Measurements from ENCODE around the gene MARCHF6.
"Not testable (repeated sequence)": the region's sequence is repeated elsewhere in the genome, so short reads cannot be mapped to it uniquely, and the experiment has no call there.

The MARCHF6 gene

DNA sequence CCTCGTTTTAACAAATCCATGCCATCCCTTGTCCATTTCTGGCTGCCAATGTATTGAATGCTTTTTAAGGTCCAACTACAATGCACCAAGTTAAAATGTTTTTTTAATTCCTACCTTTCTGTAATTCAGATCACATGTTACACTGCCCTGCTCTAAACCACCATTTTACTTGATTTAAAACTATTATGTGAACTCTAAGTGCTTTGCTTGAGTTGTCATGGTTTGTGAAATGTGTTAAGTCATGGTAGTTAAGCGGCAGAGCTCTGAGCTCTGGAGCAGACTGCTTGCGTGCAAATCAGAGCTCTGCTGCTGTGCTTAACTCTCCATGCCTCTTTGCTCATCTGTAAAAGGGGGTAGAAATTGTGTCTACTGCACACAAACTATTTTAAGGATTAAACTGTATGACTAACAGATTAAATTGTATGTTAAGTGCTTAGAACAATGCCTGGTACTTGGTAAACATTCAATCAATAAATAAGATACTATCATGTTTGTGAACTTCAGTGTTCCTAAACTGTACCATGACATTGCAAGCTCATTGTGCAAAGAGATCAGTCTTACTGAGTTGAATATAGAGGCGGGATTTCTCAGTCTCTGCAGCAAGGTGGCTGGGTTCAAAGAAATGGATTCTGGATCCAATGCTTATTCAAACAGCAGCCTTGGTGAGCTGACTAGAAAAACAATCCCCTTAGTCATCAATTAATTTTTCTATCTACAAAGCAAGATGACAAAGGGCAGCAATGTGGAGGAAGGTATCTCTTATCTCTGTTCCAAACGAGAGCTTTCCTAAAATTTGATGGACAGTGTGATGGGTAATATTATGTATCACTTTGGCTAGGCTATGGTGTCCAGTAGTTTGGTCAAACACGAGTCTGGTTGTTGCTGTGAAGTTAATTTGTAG lies 29.7 kb upstream of the MARCHF6 start:
- no peak for DNase-seq (ENCODE audit: low read depth in 2 of 2, low spot score in 1 of 2)

DNA sequence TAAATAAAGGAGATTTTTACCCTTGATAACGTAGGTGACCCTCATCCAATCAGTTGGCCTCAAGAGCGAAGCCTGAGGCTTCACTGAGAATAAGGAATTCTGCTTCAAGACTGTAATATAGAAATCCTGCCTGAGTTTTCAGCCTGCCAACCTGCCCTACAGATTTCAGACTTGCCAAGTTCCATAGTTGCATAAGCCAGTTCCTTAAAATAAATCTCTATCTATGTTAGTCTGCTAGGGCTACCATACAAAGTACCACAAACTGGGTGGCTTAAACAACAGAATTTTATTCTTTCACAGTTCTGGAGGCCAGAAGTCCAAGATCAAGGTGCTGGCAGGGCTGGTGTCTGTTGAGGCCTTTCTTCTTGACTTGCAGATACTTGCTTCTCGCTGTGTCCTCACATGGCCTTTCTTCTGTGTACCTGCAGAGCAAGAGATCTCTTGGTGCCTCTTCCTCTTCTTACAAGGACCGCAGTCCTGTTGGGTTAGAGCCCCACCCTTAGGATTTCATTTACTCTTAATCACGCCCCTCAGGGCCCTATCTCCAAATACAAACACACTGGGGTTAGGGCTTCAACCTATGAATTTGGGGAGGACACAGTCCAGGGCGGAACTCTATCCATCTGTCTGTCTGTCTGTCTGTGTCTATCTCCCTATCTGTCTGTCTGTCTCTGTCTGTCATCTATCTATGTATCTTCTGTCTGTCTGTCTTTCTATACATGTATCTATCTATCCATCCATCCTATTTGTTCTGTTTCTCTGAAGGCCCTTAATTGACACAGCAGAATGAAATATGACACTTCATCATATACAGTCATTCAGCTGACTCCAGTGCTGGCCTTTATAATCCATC lies 28.8 kb upstream of the MARCHF6 start:
- no peak for DNase-seq (ENCODE audit: low read depth in 2 of 2, low spot score in 1 of 2)

DNA sequence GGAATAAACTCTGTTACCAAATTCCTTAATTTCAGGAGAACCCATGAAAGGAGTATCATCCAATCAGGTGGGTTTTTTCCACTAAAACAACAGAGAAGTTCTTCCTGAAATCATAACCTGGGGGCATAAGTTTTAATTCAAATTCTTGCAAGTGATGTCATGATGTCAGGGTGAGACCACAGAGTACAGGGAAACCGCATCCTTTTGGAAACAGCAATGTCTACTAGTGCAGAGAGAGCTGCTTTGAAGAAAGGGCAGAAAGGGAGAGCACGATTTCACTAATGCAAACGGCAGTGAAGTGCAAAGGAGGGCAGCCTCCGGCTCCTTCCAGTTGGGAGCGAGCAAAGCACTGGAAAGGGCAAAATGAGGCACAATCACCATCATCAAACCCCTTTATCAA lies 25.2 kb upstream of the MARCHF6 start:
- DNase-seq (ENCODE audit: low read depth in 2 of 2, low spot score in 1 of 2) = no peak

DNA sequence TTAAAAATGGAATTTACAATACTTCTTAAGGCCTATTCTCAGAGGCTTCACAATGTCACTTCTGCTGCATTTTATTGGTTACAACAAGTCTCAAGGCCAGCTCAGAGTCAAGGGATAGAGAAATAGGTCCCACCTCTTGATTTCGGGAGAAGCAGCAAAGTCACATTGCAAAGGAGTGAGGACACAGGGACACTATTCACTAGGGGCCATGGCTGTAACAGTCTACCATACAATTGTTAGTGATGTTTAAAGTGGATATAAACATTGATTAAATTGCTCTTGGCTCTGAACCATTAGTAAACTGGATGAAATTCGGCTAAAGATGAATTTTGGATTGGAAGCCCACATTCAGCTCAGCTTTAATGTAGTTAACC lies 24.1 kb upstream of the MARCHF6 start:
- DNase-seq (ENCODE audit: low read depth in 2 of 2, low spot score in 1 of 2) = no peak

DNA sequence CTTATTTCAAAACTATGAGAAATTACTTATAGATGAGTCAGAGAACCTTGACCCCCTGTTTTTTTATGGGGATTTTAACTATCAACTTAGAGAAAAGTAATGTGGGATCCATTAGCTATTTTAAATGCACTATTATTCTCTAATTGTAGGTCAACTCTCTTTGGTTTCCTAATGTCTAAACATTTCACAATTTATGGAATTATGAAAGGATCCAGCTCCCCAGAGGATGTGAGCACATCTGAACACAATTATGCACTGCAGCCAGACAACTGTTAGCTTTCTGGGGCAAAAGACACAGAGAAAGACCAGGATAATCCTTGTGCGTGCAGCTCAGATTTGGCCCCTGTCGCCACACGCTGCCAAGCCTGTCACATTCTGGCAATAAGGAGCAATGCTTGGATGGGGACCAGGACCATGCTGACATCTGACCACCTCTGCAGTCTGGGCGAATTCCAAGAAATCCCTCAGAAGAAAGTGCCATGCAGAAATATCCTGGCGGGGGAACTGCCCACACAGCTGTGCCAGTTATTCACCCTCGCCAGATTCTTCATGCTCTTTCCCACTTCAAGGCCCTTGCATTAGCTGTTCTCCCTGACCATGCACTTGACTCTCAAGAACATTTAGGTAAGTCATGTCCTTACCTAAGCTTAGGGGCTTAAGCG lies 23.5 kb upstream of the MARCHF6 start:
- no peak for DNase-seq (ENCODE audit: low read depth in 2 of 2, low spot score in 1 of 2)

DNA sequence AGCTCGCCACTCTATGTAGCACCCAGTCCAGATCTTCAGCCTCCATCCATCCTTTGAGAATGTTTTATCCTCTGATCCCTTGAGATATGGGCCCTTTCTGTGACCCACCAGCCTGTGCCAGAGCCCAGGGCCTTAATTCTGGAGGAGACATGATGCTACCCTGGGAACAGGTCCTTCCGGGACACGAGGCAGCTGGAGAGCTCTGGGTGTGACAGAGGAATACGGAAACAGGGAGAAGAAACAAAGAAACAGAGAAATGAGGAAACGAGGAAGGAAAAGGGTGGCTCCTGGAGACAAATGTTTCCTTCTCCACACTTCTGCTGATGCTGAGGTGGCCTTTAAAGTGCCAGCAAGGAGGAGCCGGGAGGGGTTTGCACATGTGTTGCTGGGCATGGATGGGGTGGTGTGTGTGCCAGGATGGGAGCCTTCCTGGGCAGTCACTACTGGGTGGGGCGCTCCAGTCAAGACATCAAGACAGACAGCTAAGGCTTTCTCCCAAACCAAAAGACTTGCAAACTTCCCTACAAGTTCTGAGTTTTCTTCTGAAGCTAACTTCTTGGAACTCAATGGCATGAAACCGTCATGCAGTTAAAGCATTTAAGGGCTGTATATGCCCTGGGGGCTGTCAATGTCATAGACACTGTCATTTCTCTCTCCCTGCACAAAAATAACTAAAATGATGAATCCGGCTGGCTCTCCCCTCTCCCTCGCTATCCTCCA lies 22.8 kb upstream of the MARCHF6 start:
- no peak for DNase-seq (ENCODE audit: low read depth in 2 of 2, low spot score in 1 of 2)

DNA sequence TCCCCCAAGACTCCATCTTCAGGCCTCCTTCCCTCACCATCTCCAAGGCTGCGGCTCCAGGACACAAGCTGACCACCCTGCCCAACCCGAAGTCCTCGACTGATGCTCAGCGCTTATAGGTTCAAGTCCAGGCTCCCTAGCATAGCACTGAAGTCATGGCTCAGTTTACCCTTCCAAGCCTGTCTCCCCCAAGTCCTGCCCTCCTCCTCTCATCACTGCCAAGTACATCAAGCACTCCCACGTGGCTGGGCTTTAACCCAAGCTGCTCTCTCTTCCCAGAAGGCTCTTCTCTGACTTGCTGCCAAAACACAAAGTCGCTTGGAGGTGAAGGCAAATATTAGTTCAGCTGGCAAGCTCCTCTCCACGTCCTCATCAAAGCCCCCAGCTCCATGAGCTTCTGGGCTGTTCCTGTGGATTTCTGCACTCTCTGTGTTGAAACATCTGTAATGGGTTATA lies 22.1 kb upstream of the MARCHF6 start:
- no peak for DNase-seq (ENCODE audit: low read depth in 2 of 2, low spot score in 1 of 2)

DNA sequence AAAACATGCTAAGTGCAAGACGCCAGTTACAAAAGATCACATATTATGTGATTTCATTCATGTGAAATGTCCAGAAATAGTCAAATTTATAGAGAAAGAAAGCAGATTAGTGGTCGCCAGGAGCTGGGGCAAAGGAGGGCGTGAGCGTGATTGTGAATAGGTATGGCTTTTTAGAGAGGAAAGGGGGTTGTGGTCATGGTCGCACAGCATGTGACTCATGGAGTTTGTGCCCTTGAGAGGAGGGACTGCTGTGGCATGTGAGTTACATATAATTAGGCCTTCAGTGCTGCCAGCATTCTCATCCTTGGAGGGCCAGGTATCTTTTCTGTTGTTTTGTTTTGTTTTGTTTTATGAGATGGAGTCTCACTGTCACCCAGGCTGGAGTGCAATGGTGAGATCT lies 21.2 kb upstream of the MARCHF6 start:
- DNase-seq (ENCODE audit: low read depth in 2 of 2, low spot score in 1 of 2) = no peak

DNA sequence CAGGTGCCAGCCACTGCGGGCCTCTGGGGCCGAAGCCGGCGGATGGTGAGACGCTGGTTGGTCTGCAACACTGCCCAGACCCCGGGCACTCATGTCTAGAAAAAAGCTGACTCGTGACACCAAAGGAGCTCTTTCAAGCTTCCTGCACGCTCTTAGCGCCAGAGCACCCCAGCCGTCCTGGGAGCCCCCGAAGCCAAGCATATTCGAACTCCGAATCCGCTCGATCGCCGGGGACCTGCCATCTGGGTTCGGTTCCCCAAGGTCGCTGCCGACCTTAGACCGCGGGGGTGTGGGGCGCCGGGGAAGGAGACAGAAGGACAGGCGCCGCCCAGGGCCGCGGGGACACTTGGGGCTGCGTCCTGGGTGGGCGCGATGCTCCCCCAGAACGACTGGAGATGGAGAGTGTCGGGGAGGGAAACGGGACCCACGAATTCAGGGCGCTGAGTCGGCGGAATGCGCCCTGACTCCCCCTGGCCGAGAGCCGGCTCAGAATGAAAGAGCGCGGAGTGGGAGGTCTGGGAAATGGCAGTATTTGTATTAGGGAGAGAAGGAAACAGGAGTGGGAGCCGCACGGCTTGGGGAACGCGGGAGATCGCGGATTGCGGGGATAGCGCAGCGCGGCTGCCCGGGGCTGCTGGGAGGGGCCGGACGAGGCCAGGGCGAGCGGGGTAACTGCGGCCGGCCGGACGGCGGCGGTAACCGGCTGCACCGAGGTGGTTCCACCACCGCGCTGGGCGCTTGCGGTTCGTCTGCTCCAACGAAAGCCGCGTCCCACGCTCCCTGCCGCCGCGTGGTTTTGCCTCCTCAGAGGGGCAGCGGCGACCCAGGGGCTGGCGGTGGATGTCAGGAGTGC lies 20.1 kb upstream of the MARCHF6 start:
- DNase-seq (ENCODE audit: low read depth in 2 of 2, low spot score in 1 of 2) = no peak

DNA sequence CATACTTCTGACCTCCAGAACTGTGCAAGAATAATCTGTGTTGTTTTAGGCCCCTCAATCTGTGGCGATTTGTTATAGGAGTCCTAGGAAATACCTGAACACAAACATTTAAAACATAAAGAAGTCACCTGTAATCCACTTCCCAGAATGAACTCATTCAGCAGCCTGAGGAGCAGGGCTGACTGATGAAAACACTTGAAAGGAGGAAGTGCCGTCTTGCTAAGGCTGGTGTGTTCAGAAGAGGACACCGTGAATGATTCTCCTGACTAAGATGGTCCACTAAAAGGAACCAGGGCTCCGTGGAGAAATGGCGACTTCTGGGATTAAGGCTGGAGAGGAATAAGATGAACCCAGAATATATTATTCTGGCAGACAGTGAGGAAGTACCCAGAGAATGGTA lies 18.7 kb upstream of the MARCHF6 start:
- no peak for DNase-seq (ENCODE audit: low read depth in 2 of 2, low spot score in 1 of 2)

DNA sequence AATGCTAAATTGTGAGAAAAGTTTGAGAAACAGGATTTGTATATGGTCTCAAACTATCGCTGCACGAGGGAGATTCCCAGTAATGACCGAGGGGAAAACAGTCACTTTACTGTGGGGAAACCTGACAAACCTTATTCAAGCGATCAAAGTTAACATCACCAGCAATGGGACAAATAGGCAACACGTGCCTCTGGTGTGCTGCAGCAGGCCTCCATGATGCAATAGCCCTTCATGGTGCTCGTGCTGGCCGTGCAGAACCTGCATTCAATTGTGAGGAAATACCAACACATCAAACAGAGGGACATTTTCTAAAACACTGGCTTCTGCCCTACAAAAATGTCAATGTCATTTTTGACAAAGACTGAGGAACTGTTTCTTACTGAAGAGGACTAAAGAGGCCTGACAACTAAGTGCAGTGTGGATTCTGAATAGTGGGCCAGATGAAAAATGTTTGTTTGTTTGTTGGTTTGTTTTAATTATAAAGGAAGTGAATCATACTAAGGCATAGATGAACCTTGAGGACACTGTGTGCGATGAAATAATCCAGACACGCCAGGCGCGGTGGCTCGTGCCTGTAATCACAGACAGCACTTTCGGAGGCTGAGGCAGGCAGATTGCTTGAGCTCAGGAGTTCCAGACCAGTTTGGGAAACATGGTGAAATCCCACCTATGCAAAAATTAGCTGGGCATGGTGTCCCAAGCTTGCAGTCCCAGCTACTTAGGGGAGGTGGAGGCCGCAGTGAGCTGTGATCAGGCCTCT lies 17.6 kb upstream of the MARCHF6 start:
- no peak for DNase-seq (ENCODE audit: low read depth in 2 of 2, low spot score in 1 of 2)

DNA sequence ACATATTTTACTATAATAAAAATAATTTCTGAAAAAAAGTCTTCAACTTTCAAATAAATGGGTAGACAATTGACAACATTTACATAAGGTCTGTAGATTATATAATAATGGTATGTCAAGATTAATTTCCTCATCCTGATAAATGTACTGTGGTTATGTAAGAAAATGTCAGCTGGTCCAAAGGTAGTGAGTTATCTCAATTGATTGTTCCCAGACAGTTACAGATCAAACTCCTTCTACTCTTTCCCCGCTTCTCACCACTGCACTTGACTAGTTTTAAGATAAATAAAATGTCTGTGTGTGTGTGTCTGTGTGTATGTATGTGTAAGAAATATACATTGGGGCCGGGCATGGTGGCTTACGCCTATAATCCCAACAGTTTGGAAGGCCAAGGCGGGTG lies 16.4 kb upstream of the MARCHF6 start:
- no peak for DNase-seq (ENCODE audit: low read depth in 2 of 2, low spot score in 1 of 2)

DNA sequence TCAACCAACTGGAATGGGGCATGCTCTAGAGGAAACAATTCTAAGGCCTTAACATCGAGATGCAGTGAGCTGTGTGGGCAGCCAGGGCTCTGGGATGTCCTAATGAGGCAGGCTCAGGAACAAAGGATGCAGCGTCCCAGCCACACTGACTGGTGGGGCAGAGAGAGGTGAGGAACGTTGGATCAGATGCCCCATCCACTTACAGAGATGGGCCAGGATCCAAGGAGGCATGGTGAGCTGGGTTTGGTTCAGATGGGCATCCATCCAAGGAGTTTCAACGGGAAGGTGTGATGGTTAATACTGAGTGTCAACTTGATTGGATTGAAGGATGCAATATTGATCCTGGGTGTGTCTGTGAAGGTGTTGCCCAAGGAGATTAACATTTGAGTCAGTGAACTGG lies 15.5 kb upstream of the MARCHF6 start:
- no peak for DNase-seq (ENCODE audit: low read depth in 2 of 2, low spot score in 1 of 2)

DNA sequence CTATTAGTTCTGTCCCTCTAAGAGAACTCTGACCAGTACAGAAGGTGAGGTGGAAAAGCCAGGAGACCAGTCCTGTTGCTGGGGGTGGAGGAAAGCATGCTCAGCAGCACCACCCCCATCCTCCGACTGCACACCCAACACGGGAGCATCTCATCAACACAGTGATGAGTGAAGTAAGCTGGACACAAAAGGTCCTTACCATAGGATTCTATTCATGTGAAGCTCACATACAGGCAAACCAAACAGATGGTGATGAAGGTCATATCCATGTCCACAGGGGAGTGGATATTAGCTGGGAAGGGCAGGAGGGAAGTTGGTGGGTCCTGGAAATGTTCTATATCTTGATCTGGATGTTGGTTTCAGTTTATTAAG lies 14.8 kb upstream of the MARCHF6 start:
- no peak for DNase-seq (ENCODE audit: low read depth in 2 of 2, low spot score in 1 of 2)

DNA sequence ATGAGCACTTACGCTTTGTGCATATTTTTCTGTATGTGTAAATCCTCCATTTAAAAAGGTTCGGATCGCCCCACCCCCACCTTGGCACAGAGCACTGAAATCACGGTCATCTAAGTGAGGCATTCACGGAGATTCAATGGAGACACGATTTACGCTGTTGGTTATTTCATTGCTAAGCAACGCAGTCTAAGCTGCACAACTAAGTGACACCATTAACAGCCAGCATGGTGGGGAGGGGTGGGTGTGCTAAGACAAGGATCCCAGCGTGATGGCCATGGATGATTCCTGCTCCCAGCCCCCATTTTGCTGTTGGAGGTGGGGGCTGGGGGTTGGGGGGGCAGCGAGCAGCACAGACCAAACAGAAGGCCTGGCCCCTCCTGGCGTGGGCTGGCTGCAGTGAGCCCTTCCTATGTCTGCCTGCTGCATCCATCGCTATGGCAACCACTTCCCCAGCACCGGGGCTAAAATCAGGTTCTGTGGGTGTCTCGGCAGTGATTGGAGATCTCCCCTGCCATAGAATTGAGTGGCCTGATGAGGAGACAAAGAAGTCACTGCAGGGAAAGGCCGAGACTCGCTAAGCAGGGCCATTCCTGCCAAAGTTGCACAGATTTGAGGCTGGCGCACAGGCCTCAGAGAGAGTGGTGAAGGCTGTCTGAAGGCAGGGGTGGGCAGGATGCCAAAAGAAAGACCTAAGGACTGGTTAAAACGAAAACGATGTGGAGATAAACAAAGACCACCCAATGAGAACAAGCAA lies 14.3 kb upstream of the MARCHF6 start:
- DNase-seq (ENCODE audit: low read depth in 2 of 2, low spot score in 1 of 2) = no peak

DNA sequence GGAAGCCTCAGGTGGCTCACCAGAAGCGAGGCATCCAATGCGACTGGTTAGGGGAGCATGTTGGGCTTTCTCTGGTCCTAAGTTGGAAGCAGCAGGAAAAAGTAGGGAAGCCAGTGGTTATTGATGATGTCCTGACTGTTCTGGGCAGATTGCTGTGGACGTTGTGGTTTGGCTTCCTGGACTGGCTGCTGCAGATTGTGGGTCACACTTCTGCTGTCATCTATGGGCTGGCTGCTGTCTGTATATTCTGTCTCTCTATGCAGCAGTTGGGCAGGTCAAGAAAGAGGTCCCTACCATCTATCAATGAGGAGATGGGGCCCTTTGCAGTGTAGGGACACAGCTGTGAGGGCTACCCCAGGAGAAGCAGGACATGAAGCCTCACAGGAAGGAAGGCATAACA lies 13.5 kb upstream of the MARCHF6 start:
- no peak for DNase-seq (ENCODE audit: low read depth in 2 of 2, low spot score in 1 of 2)

DNA sequence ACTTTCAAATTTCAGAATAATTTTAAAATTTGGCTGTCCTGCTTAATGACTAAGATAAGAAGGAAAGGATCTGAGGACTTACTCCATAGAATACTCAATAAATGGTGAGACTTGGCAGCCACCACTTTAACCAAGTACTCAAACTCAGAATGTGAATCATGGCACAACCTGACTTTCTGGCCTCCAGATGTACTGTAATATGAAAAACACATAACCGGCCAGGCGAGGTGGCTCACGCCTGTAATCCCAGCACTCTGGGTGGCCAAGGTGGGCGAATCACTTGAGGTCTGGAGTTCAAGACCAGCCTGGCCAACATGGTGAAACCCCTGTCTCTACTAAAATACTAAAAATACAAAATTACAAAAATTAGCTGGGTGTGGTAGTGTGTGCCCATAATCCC lies 10.0 kb upstream of the MARCHF6 start:
- DNase-seq (ENCODE audit: low read depth in 2 of 2, low spot score in 1 of 2) = no peak

DNA sequence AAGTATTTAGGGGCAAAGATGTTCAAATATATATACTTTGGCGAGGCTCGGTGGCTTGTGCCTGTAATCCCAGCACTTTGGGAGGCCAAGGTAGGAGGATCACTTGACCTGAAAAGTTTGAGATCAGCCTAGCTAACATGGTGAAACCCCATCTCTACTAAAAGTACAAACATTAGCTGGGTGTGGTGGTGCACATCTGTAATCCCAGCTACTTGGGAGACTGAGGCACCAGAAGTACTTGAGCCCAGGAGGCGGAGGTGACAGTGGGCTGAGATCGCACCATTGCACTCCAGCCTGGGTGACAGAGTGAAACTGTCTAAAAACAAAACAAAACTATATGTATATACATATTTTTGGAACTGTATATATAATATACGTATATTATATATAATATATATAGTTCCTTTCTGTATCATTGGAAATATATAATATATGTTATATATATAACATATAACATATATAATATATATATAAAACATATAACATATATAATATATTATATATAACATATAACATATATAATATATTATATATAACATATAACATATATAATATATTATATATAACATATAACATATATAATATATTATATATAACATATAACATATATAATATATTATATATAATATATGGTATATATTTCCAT lies 8.9 kb upstream of the MARCHF6 start:
- not testable (repeated sequence) for DNase-seq (ENCODE audit: low read depth in 2 of 2, low spot score in 1 of 2)

Measured in stimulated activated CD8-positive, alpha-beta memory T cell treated with anti-CD3 and anti-CD28 coated beads, Interleukin-4, amount 100 ng/mL, for 4 hours (primary cell).